GM12872 (cell line): ENCODE data around the gene ZNF212.

ENCODE experiments used
- CTCF ChIP-seq: IDR thresholded peaks from 3 replicates; pipeline ENCODE4 v1.5.1; 2011; ENCODE audit warnings: low read depth, mild to moderate bottlenecking, low read length, moderate library complexity; ENCODE audit not compliant: insufficient read depth

ZNF212 gene

GRCh38 chr7:149239345-149240143, at the start of gene ZNF212:
ZNF212 (plus strand) TSS chr7:149239651; CDS start chr7:149239779, 128 bp downstream.
- peak; percentile 85 for TF ChIP-seq CTCF

DNA sequence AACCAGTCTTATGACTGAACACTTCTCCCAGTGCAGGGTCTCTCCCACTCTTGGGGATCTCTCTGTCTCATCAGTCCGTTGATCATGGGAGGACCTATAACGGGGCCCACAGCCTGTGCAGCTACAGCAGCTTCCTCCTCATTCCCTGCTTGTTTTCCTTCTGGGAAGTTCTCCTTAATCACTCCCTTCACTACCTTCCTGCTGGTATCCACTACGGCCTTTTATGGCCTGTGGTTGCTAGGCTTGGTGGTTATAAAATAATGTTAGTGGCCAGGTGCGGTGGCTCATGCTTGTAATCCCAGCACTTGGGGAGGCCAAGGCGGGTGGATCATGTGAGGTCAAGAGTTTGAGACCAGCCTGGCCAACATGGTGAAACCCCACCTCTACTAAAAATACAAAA, 47.6 kb upstream of the ZNF212 start:
- no peak for TF ChIP-seq CTCF

DNA sequence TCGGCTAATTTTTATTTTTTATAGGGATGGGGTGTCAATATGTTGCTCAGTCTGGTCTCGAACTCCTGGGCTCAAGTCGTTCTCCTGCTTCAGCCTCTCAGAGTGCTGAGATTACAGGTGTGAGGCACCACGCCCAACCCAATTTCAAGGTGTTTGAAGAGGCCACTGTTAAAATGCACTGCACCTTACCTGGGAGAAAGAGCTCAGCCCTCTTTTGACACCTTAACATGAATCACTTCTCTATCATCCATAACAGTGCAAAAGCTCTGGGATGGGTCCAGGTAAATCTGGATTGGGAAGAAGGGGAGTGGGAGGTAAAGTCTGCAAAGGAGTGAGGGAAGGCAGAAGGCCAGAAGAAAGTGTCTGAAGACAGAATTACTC, 44.7 kb upstream of the ZNF212 start:
- no peak for TF ChIP-seq CTCF

DNA sequence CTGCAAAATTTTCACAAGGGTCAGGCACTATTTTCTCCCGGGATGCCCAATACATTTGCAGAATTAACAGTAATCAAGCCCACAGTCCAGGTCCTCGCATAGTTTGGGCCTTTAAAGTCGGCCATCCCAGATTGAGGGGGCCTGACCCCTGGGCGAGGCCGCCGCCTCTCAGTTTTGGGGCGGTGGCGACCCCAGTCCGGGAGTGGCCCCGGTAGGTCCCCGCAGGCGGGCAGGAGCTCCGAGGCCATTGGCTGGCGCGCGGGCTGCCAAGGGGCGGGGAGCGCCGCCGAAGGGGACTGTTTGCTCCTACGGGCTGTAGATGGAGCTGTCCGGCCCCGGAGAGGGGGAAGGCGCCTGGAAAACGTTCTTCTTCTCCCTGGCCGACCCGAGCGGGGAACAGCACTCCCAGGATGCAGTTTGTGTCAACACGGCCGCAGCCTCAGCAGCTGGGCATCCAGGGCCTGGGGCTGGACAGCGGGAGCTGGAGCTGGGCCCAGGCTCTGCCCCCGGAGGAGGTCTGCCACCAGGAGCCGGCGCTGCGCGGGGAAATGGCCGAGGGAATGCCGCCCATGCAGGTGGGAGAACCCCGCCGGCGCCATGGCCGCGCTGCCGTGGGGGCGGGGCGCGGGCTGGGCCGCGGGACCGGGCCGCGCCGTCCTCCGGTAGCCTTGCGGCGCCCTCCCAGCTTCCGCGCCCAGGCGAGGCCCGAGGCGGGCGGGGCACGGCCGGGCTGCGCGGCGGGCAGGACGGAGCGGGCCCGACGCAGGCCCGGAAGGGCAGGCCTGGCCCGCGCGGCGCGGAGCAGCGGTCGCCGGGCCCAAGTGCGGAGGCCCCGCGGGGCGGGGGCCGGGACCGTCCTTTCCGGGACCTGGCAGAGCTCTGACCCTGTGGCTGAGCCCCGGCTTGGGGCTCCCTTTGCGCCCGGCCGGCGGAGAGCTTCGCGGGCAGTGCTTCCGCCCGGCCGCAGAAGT, 44.0 kb upstream of the ZNF212 start, which contains the start of gene ZNF282:
TSS of gene ZNF282 (plus strand) at position 367 of the 971 bp plus-strand sequence. CDS start at position 411, 44 bp downstream.
- TF ChIP-seq CTCF = peak; percentile 68

- TF ChIP-seq CTCF = no peak
Measured at GRCh38 chr7:149196151-149196704, 43.2 kb upstream of the ZNF212 start.

DNA sequence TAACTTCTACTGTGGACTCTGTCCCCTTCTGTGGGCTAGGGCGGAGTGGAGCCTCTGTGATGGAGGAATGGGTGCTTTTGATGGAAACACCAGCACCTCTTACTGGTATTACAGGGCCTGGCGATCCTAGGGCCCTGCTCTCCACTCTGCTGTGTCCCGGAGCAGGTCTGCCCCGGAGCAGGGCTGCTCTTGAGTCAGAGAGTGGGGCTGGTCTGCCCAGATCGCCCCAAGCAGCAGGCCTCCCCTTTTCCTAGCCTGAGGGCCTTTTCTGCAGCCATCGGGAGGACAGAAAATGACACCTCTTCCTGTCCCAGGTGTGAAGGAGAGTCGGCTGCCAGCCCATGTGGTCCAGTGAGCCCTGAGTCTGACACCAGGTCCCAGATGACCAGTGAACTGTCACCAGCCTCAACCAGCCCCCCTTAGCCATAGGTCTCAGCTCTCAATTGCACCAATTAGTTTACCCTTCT, 42.7 kb upstream of the ZNF212 start:
- TF ChIP-seq CTCF = no peak

- TF ChIP-seq CTCF = no peak
Measured at GRCh38 chr7:149197675-149198074, 41.8 kb upstream of the ZNF212 start.
